ENCODE measurements around the gene UQCRH. TPM values are rescaled to one million over a fixed set of nuclear protein-coding genes. Genes with fewer than 3 reads are reported as not detected.
"Not testable (repeated sequence)": the region's sequence is repeated elsewhere in the genome, so short reads cannot be mapped to it uniquely, and the experiment has no call there.

UQCRH gene
- total and polyA plus RNA-seq, 9 donors, result 288 to 415 (median 348) TPM

- Histone ChIP-seq H3K27me3 (ENCODE audit: control insufficient read depth, insufficient read depth, low read length) (no peaks in the 10 kb centered on the region), H3K4me3 (ENCODE audit: low read length) (no peak overlapping the region), H3K9me3 (replicated peaks; ENCODE audit: control insufficient read depth, low read depth, low read length) (no peaks in the 10 kb centered on the region), H3K27ac (ENCODE audit: low read length) (peak overlapping the region; percentile 100), H3K4me1 (ENCODE audit: control insufficient read depth, insufficient read depth, low read length) (peaks cover 30% of the 10 kb centered on the region), H3K36me3 (ENCODE audit: control insufficient read depth, insufficient read depth, low read length) (peaks cover 36% of the 10 kb centered on the region)
- no peak for DNase-seq
- WGBS (ENCODE audit: insufficient coverage), result 90% methylated on average over 6 of the region's 6 CpGs
These were observed 38.7 kb downstream of the UQCRH start for GRCh38 chr1:46342084-46342656.

- 73% methylated on average over 8 of the region's 8 CpGs for WGBS (ENCODE audit: insufficient coverage)
- Histone ChIP-seq H3K27ac (ENCODE audit: low read length) (no peak overlapping the region), H3K4me3 (ENCODE audit: low read length) (no peak overlapping the region), H3K9me3 (replicated peaks; ENCODE audit: control insufficient read depth, low read depth, low read length) (no peaks in the 10 kb centered on the region), H3K4me1 (ENCODE audit: control insufficient read depth, insufficient read depth, low read length) (peaks cover 30% of the 10 kb centered on the region), H3K36me3 (ENCODE audit: control insufficient read depth, insufficient read depth, low read length) (peaks cover 42% of the 10 kb centered on the region), H3K27me3 (ENCODE audit: control insufficient read depth, insufficient read depth, low read length) (no peaks in the 10 kb centered on the region)
- no peak for DNase-seq
These were observed 39.3 kb downstream of the UQCRH start for GRCh38 chr1:46342677-46343350.

- Histone ChIP-seq H3K4me1 (ENCODE audit: control insufficient read depth, insufficient read depth, low read length) (peaks cover 30% of the 10 kb centered on the region), H3K27me3 (ENCODE audit: control insufficient read depth, insufficient read depth, low read length) (no peaks in the 10 kb centered on the region), H3K4me3 (ENCODE audit: low read length) (no peak overlapping the region), H3K36me3 (ENCODE audit: control insufficient read depth, insufficient read depth, low read length) (peaks cover 42% of the 10 kb centered on the region), H3K9me3 (replicated peaks; ENCODE audit: control insufficient read depth, low read depth, low read length) (no peaks in the 10 kb centered on the region), H3K27ac (ENCODE audit: low read length) (peak overlapping the region; percentile 9)
- 86% methylated on average over 4 of the region's 4 CpGs for WGBS (ENCODE audit: insufficient coverage)
- DNase-seq, result no peak
These were observed 39.8 kb downstream of the UQCRH start for GRCh38 chr1:46343351-46343695.

- H3K36me3 ChIP-seq (ENCODE audit: control insufficient read depth, insufficient read depth, low read length), result peaks cover 42% of the 10 kb centered on the region
- H3K4me1 ChIP-seq (ENCODE audit: control insufficient read depth, insufficient read depth, low read length), result peaks cover 30% of the 10 kb centered on the region
- DNase-seq, result no peak
- peak overlapping the region; percentile 9 for H3K27ac ChIP-seq (ENCODE audit: low read length)
- H3K4me3 ChIP-seq (ENCODE audit: low read length), result no peak overlapping the region
- WGBS (ENCODE audit: insufficient coverage), result 76% methylated on average over 4 of the region's 4 CpGs
- H3K27me3 ChIP-seq (ENCODE audit: control insufficient read depth, insufficient read depth, low read length), result no peaks in the 10 kb centered on the region
- H3K9me3 ChIP-seq (replicated peaks; ENCODE audit: control insufficient read depth, low read depth, low read length), result no peaks in the 10 kb centered on the region
These were observed 40.2 kb downstream of the UQCRH start for GRCh38 chr1:46343705-46344104.

- H3K4me3 ChIP-seq (ENCODE audit: low read length), result no peak overlapping the region
- H3K9me3 ChIP-seq (replicated peaks; ENCODE audit: control insufficient read depth, low read depth, low read length), result no peaks in the 10 kb centered on the region
- H3K4me1 ChIP-seq (ENCODE audit: control insufficient read depth, insufficient read depth, low read length), result peaks cover 28% of the 10 kb centered on the region
- WGBS (ENCODE audit: insufficient coverage), result 88% methylated on average over 1 of the region's 3 CpGs
- H3K27ac ChIP-seq (ENCODE audit: low read length), result no peak overlapping the region
- no peaks in the 10 kb centered on the region for H3K27me3 ChIP-seq (ENCODE audit: control insufficient read depth, insufficient read depth, low read length)
- H3K36me3 ChIP-seq (ENCODE audit: control insufficient read depth, insufficient read depth, low read length), result peaks cover 45% of the 10 kb centered on the region
- no peak for DNase-seq
These were observed 41.0 kb downstream of the UQCRH start for GRCh38 chr1:46344481-46344880.

- DNase-seq, result no peak
- Histone ChIP-seq H3K36me3 (ENCODE audit: control insufficient read depth, insufficient read depth, low read length) (peaks cover 53% of the 10 kb centered on the region), H3K4me1 (ENCODE audit: control insufficient read depth, insufficient read depth, low read length) (peaks cover 23% of the 10 kb centered on the region), H3K4me3 (ENCODE audit: low read length) (no peak overlapping the region), H3K9me3 (replicated peaks; ENCODE audit: control insufficient read depth, low read depth, low read length) (no peaks in the 10 kb centered on the region), H3K27me3 (ENCODE audit: control insufficient read depth, insufficient read depth, low read length) (no peaks in the 10 kb centered on the region), H3K27ac (ENCODE audit: low read length) (no peak overlapping the region)
These were observed 41.8 kb downstream of the UQCRH start for GRCh38 chr1:46345281-46345680.

- WGBS (ENCODE audit: insufficient coverage), result 85% methylated on average over 2 of the region's 2 CpGs
- Histone ChIP-seq H3K27me3 (ENCODE audit: control insufficient read depth, insufficient read depth, low read length) (no peaks in the 10 kb centered on the region), H3K36me3 (ENCODE audit: control insufficient read depth, insufficient read depth, low read length) (peaks cover 45% of the 10 kb centered on the region), H3K4me1 (ENCODE audit: control insufficient read depth, insufficient read depth, low read length) (no peaks in the 10 kb centered on the region), H3K9me3 (replicated peaks; ENCODE audit: control insufficient read depth, low read depth, low read length) (no peaks in the 10 kb centered on the region), H3K27ac (ENCODE audit: low read length) (no peak overlapping the region), H3K4me3 (ENCODE audit: low read length) (no peak overlapping the region)
- no peak for DNase-seq
These were observed 48.9 kb downstream of the UQCRH start for GRCh38 chr1:46352363-46352762.

GRCh38 chr1:46355920-46356319, 52.4 kb downstream of the UQCRH start:
- 79% methylated on average over 2 of the region's 5 CpGs for WGBS (ENCODE audit: insufficient coverage)

GRCh38 chr1:46362158-46362557, 58.7 kb downstream of the UQCRH start:
- no peak for DNase-seq
- no peaks in the 10 kb centered on the region for H3K27me3 ChIP-seq (ENCODE audit: control insufficient read depth, insufficient read depth, low read length)
- no peak overlapping the region for H3K27ac ChIP-seq (ENCODE audit: low read length)
- WGBS (ENCODE audit: insufficient coverage), result 90% methylated on average over 2 of the region's 3 CpGs
- peaks cover 48% of the 10 kb centered on the region for H3K36me3 ChIP-seq (ENCODE audit: control insufficient read depth, insufficient read depth, low read length)
- H3K4me3 ChIP-seq (ENCODE audit: low read length), result no peak overlapping the region
- H3K9me3 ChIP-seq (replicated peaks; ENCODE audit: control insufficient read depth, low read depth, low read length), result no peaks in the 10 kb centered on the region
- no peaks in the 10 kb centered on the region for H3K4me1 ChIP-seq (ENCODE audit: control insufficient read depth, insufficient read depth, low read length)

More at GRCh38 chr1:46355920-46356319, 52.4 kb downstream of the UQCRH start:
- not testable (repeated sequence) for H3K27me3 ChIP-seq (ENCODE audit: control insufficient read depth, insufficient read depth, low read length); H3K27ac ChIP-seq (ENCODE audit: low read length); H3K4me1 ChIP-seq (ENCODE audit: control insufficient read depth, insufficient read depth, low read length); DNase-seq; H3K4me3 ChIP-seq (ENCODE audit: low read length); H3K9me3 ChIP-seq (replicated peaks; ENCODE audit: control insufficient read depth, low read depth, low read length)
- H3K36me3 ChIP-seq (ENCODE audit: control insufficient read depth, insufficient read depth, low read length), result peaks cover 43% of the 10 kb centered on the region

GRCh38 chr1:46363121-46363520, 59.6 kb downstream of the UQCRH start:
- no peaks in the 10 kb centered on the region for H3K9me3 ChIP-seq (replicated peaks; ENCODE audit: control insufficient read depth, low read depth, low read length)
- H3K27me3 ChIP-seq (ENCODE audit: control insufficient read depth, insufficient read depth, low read length), result no peaks in the 10 kb centered on the region
- H3K27ac ChIP-seq (ENCODE audit: low read length), result no peak overlapping the region
- peaks cover 49% of the 10 kb centered on the region for H3K36me3 ChIP-seq (ENCODE audit: control insufficient read depth, insufficient read depth, low read length)
- no peak for DNase-seq
- 93% methylated on average over 5 of the region's 5 CpGs for WGBS (ENCODE audit: insufficient coverage)
- H3K4me1 ChIP-seq (ENCODE audit: control insufficient read depth, insufficient read depth, low read length), result no peaks in the 10 kb centered on the region
- H3K4me3 ChIP-seq (ENCODE audit: low read length), result no peak overlapping the region

Measured in muscle of leg (tissue), 11 donors.